GM13977 (cell line): ENCODE measurements around the gene ZNF578.

Experiments
- DNase-seq: peaks from one replicate; pipeline ENCODE4 v3.0.0; 2012; ENCODE audit warnings: low spot score
- CTCF ChIP-seq: IDR thresholded peaks from 2 replicates; pipeline ENCODE4 v1.5.1; 2012; ENCODE audit warnings: mild to moderate bottlenecking, control low read depth; ENCODE audit not compliant: insufficient read depth; ENCODE audit errors: extremely low read depth, missing control alignments
- in situ Hi-C: fragments of 300-500 bp; cut with MboI; formaldehyde crosslinking; loops from one replicate; pipeline ENCODE4 v1.12.0; 2022; ENCODE audit warnings: low sequenced_read_pairs, low pct_unique_long_range_greater_than_20kb, mixed read lengths, inconsistent platforms; ENCODE audit not compliant: unreplicated experiment

Gene ZNF578

GRCh38 chr19:52520013-52520412 lies 66.7 kb downstream of the ZNF578 start:
- TF ChIP-seq CTCF: no peak
- in situ Hi-C loops: no loop called here
- no peak for DNase-seq

GRCh38 chr19:52522551-52522950 lies 69.2 kb downstream of the ZNF578 start:
- DNase-seq: no peak
- in situ Hi-C loops: no loop called here
- TF ChIP-seq CTCF: no peak

GRCh38 chr19:52524086-52524485 lies 70.7 kb downstream of the ZNF578 start:
- in situ Hi-C loops: no loop called here
- no peak for TF ChIP-seq CTCF

GRCh38 chr19:52527134-52527955 lies 74.0 kb downstream of the ZNF578 start, which contains the start of gene ZNF808:
ZNF808 (plus strand) TSS chr19:52527668; CDS start chr19:52543285, 15,617 bp downstream.
- DNase-seq: peak; percentile 92
- TF ChIP-seq CTCF: peak; percentile 46
- in situ Hi-C loops: no loop called here

More at GRCh38 chr19:52524086-52524485, 70.7 kb downstream of the ZNF578 start:
- no peak for DNase-seq

GRCh38 chr19:52527956-52528351 lies 74.6 kb downstream of the ZNF578 start:
- in situ Hi-C loops: no loop called here
- no peak for TF ChIP-seq CTCF
- DNase-seq: no peak

- in situ Hi-C loops: no loop called here
- no peak for TF ChIP-seq CTCF
- no peak for DNase-seq
Measured at GRCh38 chr19:52532480-52532879, 79.1 kb downstream of the ZNF578 start.
